ENCODE results near the gene TAL1.

Gene TAL1

GRCh38 chr1:47229031-47229885 is 2.8 kb downstream of the TAL1 start:
- DNase-seq: no peak

GRCh38 chr1:47228644-47229030 is 3.4 kb downstream of the TAL1 start:
- no peak for DNase-seq

GRCh38 chr1:47227341-47228232 is 4.4 kb downstream of the TAL1 start:
- no peak for DNase-seq

- no peak for DNase-seq
Measured at GRCh38 chr1:47226839-47227215, 5.2 kb downstream of the TAL1 start.

- no peak for DNase-seq
Measured at GRCh38 chr1:47226121-47226838, 5.7 kb downstream of the TAL1 start.

GRCh38 chr1:47225430-47226100 is 6.5 kb downstream of the TAL1 start:
- DNase-seq: no peak

GRCh38 chr1:47224676-47225399 is 7.2 kb downstream of the TAL1 start:
- no peak for DNase-seq

- DNase-seq: no peak
Measured at GRCh38 chr1:47223921-47224675, 7.9 kb downstream of the TAL1 start.

GRCh38 chr1:47223174-47223920 is 8.7 kb downstream of the TAL1 start:
- DNase-seq: no peak

GRCh38 chr1:47222476-47222875 is 9.5 kb downstream of the TAL1 start:
- DNase-seq: no peak

- no peak for DNase-seq
Measured at GRCh38 chr1:47219590-47220220, 12.3 kb downstream of the TAL1 start.

GRCh38 chr1:47219001-47219400 is 13.0 kb downstream of the TAL1 start:
- DNase-seq: no peak

- DNase-seq: no peak
Measured at GRCh38 chr1:47216278-47217059, 15.6 kb downstream of the TAL1 start.

GRCh38 chr1:47215713-47216112 is 16.3 kb downstream of the TAL1 start:
- no peak for DNase-seq

GRCh38 chr1:47214549-47214948 is 17.5 kb downstream of the TAL1 start:
- no peak for DNase-seq

GRCh38 chr1:47213230-47213963 is 18.6 kb downstream of the TAL1 start:
- no peak for DNase-seq

- no peak for DNase-seq
Measured at GRCh38 chr1:47212636-47213229, 19.3 kb downstream of the TAL1 start.

- DNase-seq: no peak
Measured at GRCh38 chr1:47211796-47212269, 20.2 kb downstream of the TAL1 start.

Measured in NCI-H446 (cell line).